ENCODE data around the gene SH3BP4.

GRCh38 chr2:235063471-235063961, 111.7 kb downstream of the SH3BP4 start:
- TF ChIP-seq, protein P1, sequence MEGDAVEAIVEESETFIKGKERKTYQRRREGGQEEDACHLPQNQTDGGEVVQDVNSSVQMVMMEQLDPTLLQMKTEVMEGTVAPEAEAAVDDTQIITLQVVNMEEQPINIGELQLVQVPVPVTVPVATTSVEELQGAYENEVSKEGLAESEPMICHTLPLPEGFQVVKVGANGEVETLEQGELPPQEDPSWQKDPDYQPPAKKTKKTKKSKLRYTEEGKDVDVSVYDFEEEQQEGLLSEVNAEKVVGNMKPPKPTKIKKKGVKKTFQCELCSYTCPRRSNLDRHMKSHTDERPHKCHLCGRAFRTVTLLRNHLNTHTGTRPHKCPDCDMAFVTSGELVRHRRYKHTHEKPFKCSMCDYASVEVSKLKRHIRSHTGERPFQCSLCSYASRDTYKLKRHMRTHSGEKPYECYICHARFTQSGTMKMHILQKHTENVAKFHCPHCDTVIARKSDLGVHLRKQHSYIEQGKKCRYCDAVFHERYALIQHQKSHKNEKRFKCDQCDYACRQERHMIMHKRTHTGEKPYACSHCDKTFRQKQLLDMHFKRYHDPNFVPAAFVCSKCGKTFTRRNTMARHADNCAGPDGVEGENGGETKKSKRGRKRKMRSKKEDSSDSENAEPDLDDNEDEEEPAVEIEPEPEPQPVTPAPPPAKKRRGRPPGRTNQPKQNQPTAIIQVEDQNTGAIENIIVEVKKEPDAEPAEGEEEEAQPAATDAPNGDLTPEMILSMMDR (IDR thresholded peaks at IDR 0.05): no peak
- TF ChIP-seq EZH2 (IDR thresholded peaks at IDR 0.05): no peak

All from neural progenitor cell (in vitro differentiated cells).